GM23248 (cell line): ENCODE results near the gene P3H1. TPM values are rescaled to one million over a fixed set of nuclear protein-coding genes. Genes with fewer than 3 reads are reported as not detected.

ENCODE experiments used
- DNase-seq: peaks from one replicate; pipeline ENCODE4 v3.0.0-alpha.2; 2015
- H2AFZ ChIP-seq: fragments of 200-600 bp; sonication (generic); 2 replicates; pipeline ENCODE4 v1.6.1; 2016; ENCODE audit warnings: antibody characterized with exemption
- H3F3A ChIP-seq: fragments of 200-600 bp; sonication (generic); 2 replicates; pipeline ENCODE4 v1.6.1; 2016; ENCODE audit warnings: mild to moderate bottlenecking, antibody characterized with exemption, mixed run types; ENCODE audit not compliant: insufficient read depth
- H3K27ac ChIP-seq: fragments of 200-600 bp; sonication (generic); 2 replicates; pipeline ENCODE4 v1.5.1; 2016; ENCODE audit warnings: mild to moderate bottlenecking
- H3K27me3 ChIP-seq: fragments of 200-600 bp; sonication (generic); replicated peaks from 2 replicates; pipeline ENCODE4 v1.6.1; 2016; ENCODE audit warnings: mild to moderate bottlenecking; ENCODE audit not compliant: insufficient read depth
- H3K36me3 ChIP-seq: fragments of 200-600 bp; sonication (generic); 2 replicates; pipeline ENCODE4 v1.6.1; 2016; ENCODE audit warnings: low read depth, mild to moderate bottlenecking
- H3K4me1 ChIP-seq: fragments of 200-600 bp; sonication (generic); 2 replicates; pipeline ENCODE4 v1.6.1; 2016; ENCODE audit warnings: mild to moderate bottlenecking; ENCODE audit not compliant: insufficient read depth
- H3K4me2 ChIP-seq: fragments of 200-600 bp; sonication (generic); one replicate; pipeline ENCODE4 v1.6.1; 2016; ENCODE audit warnings: mild to moderate bottlenecking; ENCODE audit not compliant: unreplicated experiment
- H3K4me3 ChIP-seq: fragments of 200-600 bp; sonication (generic); 2 replicates; pipeline ENCODE4 v1.5.1; 2016; ENCODE audit warnings: mild to moderate bottlenecking
- H3K79me2 ChIP-seq: fragments of 200-600 bp; sonication (generic); 2 replicates; pipeline ENCODE4 v1.6.1; 2016; ENCODE audit warnings: mild to moderate bottlenecking; ENCODE audit not compliant: insufficient read depth
- H3K9ac ChIP-seq: fragments of 200-600 bp; sonication (generic); 2 replicates; pipeline ENCODE4 v1.6.1; 2016; ENCODE audit warnings: mild to moderate bottlenecking
- H3K9me2 ChIP-seq: fragments of 200-600 bp; sonication (generic); 2 replicates; pipeline ENCODE4 v1.6.1; 2016; ENCODE audit warnings: mixed run types, mild to moderate bottlenecking, moderate library complexity; ENCODE audit not compliant: insufficient read depth
- H3K9me3 ChIP-seq: fragments of 200-600 bp; sonication (generic); one replicate; pipeline ENCODE4 v1.6.1; 2017; ENCODE audit warnings: low read depth
- H4K20me1 ChIP-seq: fragments of 200-600 bp; sonication (generic); 2 replicates; pipeline ENCODE4 v1.6.0; 2016; ENCODE audit not compliant: insufficient read depth
- EZH2 ChIP-seq: fragments of 200-600 bp; sonication (generic); IDR thresholded peaks from 2 replicates; pipeline ENCODE4 v1.6.1; 2018; ENCODE audit warnings: antibody characterized with exemption, mild to moderate bottlenecking; ENCODE audit not compliant: insufficient read depth, poor library complexity, severe bottlenecking
- EZH2phosphoT487 ChIP-seq: fragments of 200-600 bp; sonication (generic); IDR thresholded peaks from 2 replicates; pipeline ENCODE4 v1.6.1; 2018; ENCODE audit warnings: antibody characterized with exemption, moderate library complexity, mild to moderate bottlenecking, low read depth; ENCODE audit not compliant: insufficient read depth
- WGBS, 2 experiments: methylation state at CpG; one replicate each; pipeline ENCODE4 v1.1.6; 2015 to 2017; ENCODE audit warnings: low lambda C conversion rate in 2 of 2, low coverage in 1 of 2; ENCODE audit errors: missing lambda C conversion rate in 2 of 2; 5-methylcytosine and 5-hydroxymethylcytosine counted together
- in situ Hi-C: fragments of 300-500 bp; cut with MboI; formaldehyde crosslinking; loops from 2 replicates; pipeline ENCODE4 v1.15.0; 2020
- polyA plus RNA-seq: library from polyadenylated mRNA; unstranded; fragments of >200 nt; fragmentation: Nextera tagmentation; extraction: Ambion mirVana; gene quantifications from 2 replicates; pipeline ENCODE4 v1.2.1, GENCODE V29; 2016
- total RNA-seq: library from RNA; depleted of rRNA; stranded (reverse); fragments of >200 nt; shearing (Covaris generic); gene quantifications from 2 replicates; pipeline ENCODE4 v1.2.3, GENCODE V29; 2014

Gene P3H1
- total and polyA plus RNA-seq, 2 experiments from 2014 or later = 197 to 257 TPM

- no peaks in the 10 kb centered on the region for H3K4me1 ChIP-seq
- H3F3A ChIP-seq = 0 out of 2 replicates have a peak, but pooled peaks cover under 1% of the 10 kb centered on the region
- no peak overlapping the region for H3K4me2 ChIP-seq
- no peak overlapping the region for H3K4me3 ChIP-seq
- no peak overlapping the region for H3K27ac ChIP-seq
- no peaks in the 10 kb centered on the region for H3K9me2 ChIP-seq
- H3K79me2 ChIP-seq = no peaks in the 10 kb centered on the region
- no peaks in the 10 kb centered on the region for H4K20me1 ChIP-seq
- no peak overlapping the region for H3K9ac ChIP-seq
- in situ Hi-C loops = no loop called here
- 80 to 91% methylated on average over 6 to 8 of the region's 8 CpGs for WGBS, 2 experiments
- no peaks in the 10 kb centered on the region for H3K27me3 ChIP-seq
- H2AFZ ChIP-seq = no peak overlapping the region
- no peaks in the 10 kb centered on the region for H3K36me3 ChIP-seq
- TF ChIP-seq EZH2 (no peak), EZH2phosphoT487 (no peak)
- no peaks in the 10 kb centered on the region for H3K9me3 ChIP-seq
- DNase-seq = no peak
Observed at GRCh38 chr1:42738678-42739226, 28.1 kb downstream of the P3H1 start.

GRCh38 chr1:42737986-42738677 lies 28.7 kb downstream of the P3H1 start:
- no peak overlapping the region for H2AFZ ChIP-seq
- no peak overlapping the region for H3K4me2 ChIP-seq
- no peaks in the 10 kb centered on the region for H3K4me1 ChIP-seq
- no peaks in the 10 kb centered on the region for H3K36me3 ChIP-seq
- H3K27me3 ChIP-seq = no peaks in the 10 kb centered on the region
- no peaks in the 10 kb centered on the region for H3K9me3 ChIP-seq
- in situ Hi-C loops = no loop called here
- no peak for DNase-seq
- no peaks in the 10 kb centered on the region for H3K79me2 ChIP-seq
- H3K9ac ChIP-seq = no peak overlapping the region
- H3K9me2 ChIP-seq = no peaks in the 10 kb centered on the region
- no peak overlapping the region for H3K4me3 ChIP-seq
- no peaks in the 10 kb centered on the region for H4K20me1 ChIP-seq
- no peak overlapping the region for H3K27ac ChIP-seq
- 70 to 79% methylated on average over 14 to 21 of the region's 21 CpGs for WGBS, 2 experiments
- no peaks in the 10 kb centered on the region for H3F3A ChIP-seq
- TF ChIP-seq EZH2 (no peak), EZH2phosphoT487 (no peak)

GRCh38 chr1:42737257-42737656 lies 29.6 kb downstream of the P3H1 start:
- in situ Hi-C loops = no loop called here
- TF ChIP-seq EZH2phosphoT487 (no peak), EZH2 (no peak)
- H3K4me3 ChIP-seq = no peak overlapping the region
- no peaks in the 10 kb centered on the region for H3K79me2 ChIP-seq
- no peak overlapping the region for H3K4me2 ChIP-seq
- no peaks in the 10 kb centered on the region for H3K27me3 ChIP-seq
- no peaks in the 10 kb centered on the region for H3K9me2 ChIP-seq
- H3K4me1 ChIP-seq = no peaks in the 10 kb centered on the region
- H2AFZ ChIP-seq = no peak overlapping the region
- H4K20me1 ChIP-seq = no peaks in the 10 kb centered on the region
- no peaks in the 10 kb centered on the region for H3F3A ChIP-seq
- WGBS, 2 experiments = 46 to 49% methylated on average over 5 of the region's 5 CpGs
- no peaks in the 10 kb centered on the region for H3K36me3 ChIP-seq
- no peak overlapping the region for H3K9ac ChIP-seq
- H3K9me3 ChIP-seq = no peaks in the 10 kb centered on the region
- DNase-seq = no peak
- H3K27ac ChIP-seq = no peak overlapping the region

- no peaks in the 10 kb centered on the region for H3K4me1 ChIP-seq
- H3K36me3 ChIP-seq = no peaks in the 10 kb centered on the region
- in situ Hi-C loops = no loop called here
- no peak overlapping the region for H2AFZ ChIP-seq
- no peak overlapping the region for H3K27ac ChIP-seq
- WGBS, 2 experiments = 84 to 86% methylated on average over 7 to 8 of the region's 8 CpGs
- H3F3A ChIP-seq = no peaks in the 10 kb centered on the region
- H4K20me1 ChIP-seq = no peaks in the 10 kb centered on the region
- TF ChIP-seq EZH2 (no peak), EZH2phosphoT487 (no peak)
- H3K79me2 ChIP-seq = no peaks in the 10 kb centered on the region
- H3K9me2 ChIP-seq = no peaks in the 10 kb centered on the region
- H3K4me2 ChIP-seq = no peak overlapping the region
- no peak overlapping the region for H3K9ac ChIP-seq
- H3K4me3 ChIP-seq = no peak overlapping the region
- no peaks in the 10 kb centered on the region for H3K27me3 ChIP-seq
- H3K9me3 ChIP-seq = no peaks in the 10 kb centered on the region
- DNase-seq = no peak
Observed at GRCh38 chr1:42736571-42737200, 30.1 kb downstream of the P3H1 start.
